ENCODE measurements around the gene RPIA. TPM values are rescaled to one million over a fixed set of nuclear protein-coding genes. Genes with fewer than 3 reads are reported as not detected.
"Not testable (repeated sequence)": the region's sequence is repeated elsewhere in the genome, so short reads cannot be mapped to it uniquely, and the experiment has no call there.

RPIA gene
- total RNA-seq, 1 experiment from 2014 or later = 14.1 TPM

GRCh38 chr2:88765154-88765888 lies 73.8 kb downstream of the RPIA start:
- BruUV-seq (replicated peaks) = no TSS peak
- H3K27me3 Mint-ChIP-seq (ENCODE audit: insufficient read depth, unreplicated experiment) = peaks cover 28% of the 10 kb centered on the region
- ChIA-PET CTCF (no interaction called here), POLR2A (no interaction called here)
- intact Hi-C loops (cut with micrococcal nuclease) = no loop called here
- H3K27ac Mint-ChIP-seq (ENCODE audit: low read depth, unreplicated experiment) = no peak overlapping the region
- no peaks in the 10 kb centered on the region for H3K4me1 Mint-ChIP-seq (ENCODE audit: insufficient read depth, unreplicated experiment)
- H3K4me3 Mint-ChIP-seq (ENCODE audit: unreplicated experiment) = no peak overlapping the region
- no peaks in the 10 kb centered on the region for H3K9me3 Mint-ChIP-seq (ENCODE audit: unreplicated experiment)
- H3K36me3 Mint-ChIP-seq (ENCODE audit: insufficient read depth, unreplicated experiment) = no peaks in the 10 kb centered on the region
- no peak for TF ChIP-seq CTCF (IDR thresholded peaks at IDR 0.05; ENCODE audit: unreplicated experiment)
- no peak for DNase-seq (ENCODE audit: unreplicated experiment)

GRCh38 chr2:88765889-88766481 lies 74.5 kb downstream of the RPIA start:
- intact Hi-C loops (cut with micrococcal nuclease); H3K36me3 Mint-ChIP-seq (ENCODE audit: insufficient read depth, unreplicated experiment); H3K4me1 Mint-ChIP-seq (ENCODE audit: insufficient read depth, unreplicated experiment); H3K4me3 Mint-ChIP-seq (ENCODE audit: unreplicated experiment); DNase-seq (ENCODE audit: unreplicated experiment); H3K9me3 Mint-ChIP-seq (ENCODE audit: unreplicated experiment); BruUV-seq (replicated peaks); CTCF ChIA-PET; H3K27ac Mint-ChIP-seq (ENCODE audit: low read depth, unreplicated experiment); POLR2A ChIA-PET: not testable (repeated sequence)
- H3K27me3 Mint-ChIP-seq (ENCODE audit: insufficient read depth, unreplicated experiment) = peaks cover 33% of the 10 kb centered on the region

- BruUV-seq (replicated peaks) = no TSS peak
- ChIA-PET POLR2A (no interaction called here), CTCF (interaction anchor here (0.8 kb wide), 1 partner anchor 500 kb away, joined by 7 read pairs; no protein-coding TSS in a partner anchor)
- Mint-ChIP-seq H3K9me3 (ENCODE audit: unreplicated experiment) (peaks cover 7% of the 10 kb centered on the region), H3K36me3 (ENCODE audit: insufficient read depth, unreplicated experiment) (no peaks in the 10 kb centered on the region), H3K4me1 (ENCODE audit: insufficient read depth, unreplicated experiment) (no peaks in the 10 kb centered on the region), H3K27me3 (ENCODE audit: insufficient read depth, unreplicated experiment) (peaks cover 67% of the 10 kb centered on the region), H3K4me3 (ENCODE audit: unreplicated experiment) (no peak overlapping the region), H3K27ac (ENCODE audit: low read depth, unreplicated experiment) (no peak overlapping the region)
- intact Hi-C loops (cut with micrococcal nuclease) = no loop called here
- no peak for DNase-seq (ENCODE audit: unreplicated experiment)
- TF ChIP-seq CTCF (IDR thresholded peaks at IDR 0.05; ENCODE audit: unreplicated experiment) = no peak
These were observed 78.5 kb downstream of the RPIA start for GRCh38 chr2:88770016-88770415.

GRCh38 chr2:88773233-88774028 lies 82.0 kb downstream of the RPIA start:
- peaks cover 15% of the 10 kb centered on the region for H3K9me3 Mint-ChIP-seq (ENCODE audit: unreplicated experiment)
- POLR2A ChIA-PET; BruUV-seq (replicated peaks); H3K36me3 Mint-ChIP-seq (ENCODE audit: insufficient read depth, unreplicated experiment); H3K4me1 Mint-ChIP-seq (ENCODE audit: insufficient read depth, unreplicated experiment); intact Hi-C loops (cut with micrococcal nuclease); H3K27ac Mint-ChIP-seq (ENCODE audit: low read depth, unreplicated experiment); H3K4me3 Mint-ChIP-seq (ENCODE audit: unreplicated experiment); DNase-seq (ENCODE audit: unreplicated experiment): not testable (repeated sequence)
- CTCF ChIA-PET = interaction anchor here (0.6 kb wide), 1 partner anchor 27 kb away, joined by 4 read pairs; no protein-coding TSS in a partner anchor
- H3K27me3 Mint-ChIP-seq (ENCODE audit: insufficient read depth, unreplicated experiment) = peaks cover 63% of the 10 kb centered on the region

- H3K4me3 Mint-ChIP-seq (ENCODE audit: unreplicated experiment); intact Hi-C loops (cut with micrococcal nuclease); H3K4me1 Mint-ChIP-seq (ENCODE audit: insufficient read depth, unreplicated experiment); DNase-seq (ENCODE audit: unreplicated experiment); POLR2A ChIA-PET; H3K9me3 Mint-ChIP-seq (ENCODE audit: unreplicated experiment); H3K27ac Mint-ChIP-seq (ENCODE audit: low read depth, unreplicated experiment); H3K36me3 Mint-ChIP-seq (ENCODE audit: insufficient read depth, unreplicated experiment); BruUV-seq (replicated peaks); CTCF ChIA-PET: not testable (repeated sequence)
- peaks cover 47% of the 10 kb centered on the region for H3K27me3 Mint-ChIP-seq (ENCODE audit: insufficient read depth, unreplicated experiment)
These were observed 97.7 kb downstream of the RPIA start for GRCh38 chr2:88789213-88789612.

GRCh38 chr2:88795932-88796331 lies 104.5 kb downstream of the RPIA start:
- H3K36me3 Mint-ChIP-seq (ENCODE audit: insufficient read depth, unreplicated experiment); H3K9me3 Mint-ChIP-seq (ENCODE audit: unreplicated experiment); DNase-seq (ENCODE audit: unreplicated experiment); H3K4me1 Mint-ChIP-seq (ENCODE audit: insufficient read depth, unreplicated experiment); BruUV-seq (replicated peaks); CTCF ChIA-PET; H3K27ac Mint-ChIP-seq (ENCODE audit: low read depth, unreplicated experiment); H3K4me3 Mint-ChIP-seq (ENCODE audit: unreplicated experiment); POLR2A ChIA-PET; intact Hi-C loops (cut with micrococcal nuclease): not testable (repeated sequence)
- H3K27me3 Mint-ChIP-seq (ENCODE audit: insufficient read depth, unreplicated experiment) = peaks cover 38% of the 10 kb centered on the region

GRCh38 chr2:88796523-88796922 lies 105.0 kb downstream of the RPIA start:
- POLR2A ChIA-PET; BruUV-seq (replicated peaks); H3K36me3 Mint-ChIP-seq (ENCODE audit: insufficient read depth, unreplicated experiment); H3K27ac Mint-ChIP-seq (ENCODE audit: low read depth, unreplicated experiment); H3K4me1 Mint-ChIP-seq (ENCODE audit: insufficient read depth, unreplicated experiment); CTCF ChIA-PET; H3K9me3 Mint-ChIP-seq (ENCODE audit: unreplicated experiment); intact Hi-C loops (cut with micrococcal nuclease); H3K4me3 Mint-ChIP-seq (ENCODE audit: unreplicated experiment); DNase-seq (ENCODE audit: unreplicated experiment): not testable (repeated sequence)
- H3K27me3 Mint-ChIP-seq (ENCODE audit: insufficient read depth, unreplicated experiment) = peaks cover 44% of the 10 kb centered on the region

All from MCF 10A (cell line).